HL-60 (cell line): ENCODE measurements around the gene CYP21A2.
"Not testable (repeated sequence)": the region's sequence is repeated elsewhere in the genome, so short reads cannot be mapped to it uniquely, and the experiment has no call there.

Source experiments
- CTCF ChIP-seq: IDR thresholded peaks from one replicate; pipeline ENCODE4 v1.5.1; 2011; ENCODE audit warnings: low read length, control low read depth, inconsistent platforms; ENCODE audit not compliant: insufficient read depth
- GABPA ChIP-seq: IDR thresholded peaks from 2 replicates; pipeline ENCODE4 v1.6.1; 2012; ENCODE audit warnings: low read depth
- POLR2AphosphoS5 ChIP-seq: IDR thresholded peaks from 2 replicates; pipeline ENCODE4 v1.6.1; 2012; ENCODE audit warnings: low read depth
- REST ChIP-seq: IDR thresholded peaks from 2 replicates; pipeline ENCODE4 v1.6.1; 2012; ENCODE audit warnings: low read depth; ENCODE audit not compliant: insufficient replicate concordance
- SPI1 ChIP-seq: IDR thresholded peaks from 2 replicates; pipeline ENCODE4 v1.6.1; 2012; ENCODE audit warnings: low read depth, mild to moderate bottlenecking, borderline replicate concordance

GRCh38 chr6:32010856-32011530, 27.2 kb upstream of the CYP21A2 start:
- TF ChIP-seq CTCF, POLR2AphosphoS5, REST, GABPA, SPI1: not testable (repeated sequence)
